HepG2 (cell line): Measurements from ENCODE around the gene PRICKLE3. TPM values are rescaled to one million over a fixed set of nuclear protein-coding genes. Genes with fewer than 3 reads are reported as not detected.

Source experiments
- CBX2 ChIP-seq, 2 experiments: fragments of 200-600 bp in 1 of 2; sonication (generic); formaldehyde crosslinking in 1 of 2; IDR thresholded peaks; 2 replicates each; pipeline versions ENCODE4 v1.7.0 to v1.8.1; 2018 to 2022; ENCODE audit warnings: low read depth in 2 of 2, low read length in 1 of 2, mild to moderate bottlenecking in 1 of 2, missing genetic modification reagents in 1 of 2
- CC2D1A ChIP-seq: sonication (generic); formaldehyde crosslinking; IDR thresholded peaks from 2 replicates; pipeline ENCODE4 v1.8.1; 2023; ENCODE audit warnings: mild to moderate bottlenecking, missing genetic modification reagents
- CEBPZ ChIP-seq: IDR thresholded peaks from 2 replicates; pipeline ENCODE4 v1.6.1; 2012; ENCODE audit warnings: low read length, improper control_type of control experiment
- DNMT3B ChIP-seq: conservative IDR thresholded peaks from 2 replicates; pipeline ENCODE4 v1.6.1; 2016; ENCODE audit warnings: missing biosample characterization, control low read depth
- HCFC1 ChIP-seq: fragments of 150-350 bp; IDR thresholded peaks from 2 replicates; pipeline ENCODE4 v1.6.1; 2014; ENCODE audit warnings: low read depth, low read length
- HES4 ChIP-seq: sonication (generic); formaldehyde crosslinking; IDR thresholded peaks from 2 replicates; pipeline ENCODE4 v1.9.0; 2021; ENCODE audit warnings: mild to moderate bottlenecking, missing genetic modification reagents, borderline replicate concordance
- IKZF1 ChIP-seq: fragments of 450-650 bp; IDR thresholded peaks from 2 replicates; pipeline ENCODE4 v1.7.1; 2016
- IKZF4 ChIP-seq: sonication (generic); formaldehyde crosslinking; IDR thresholded peaks from 2 replicates; pipeline ENCODE4 v1.5.1; 2020; ENCODE audit warnings: borderline replicate concordance, mild to moderate bottlenecking, low read depth, missing genetic modification reagents; ENCODE audit errors: not compliant biosample characterization
- KAT2B ChIP-seq: fragments of 150-350 bp; IDR thresholded peaks from 2 replicates; pipeline ENCODE4 v1.6.1; 2014; ENCODE audit warnings: low read depth, low read length, borderline replicate concordance
- KDM6A ChIP-seq: IDR thresholded peaks from 2 replicates; pipeline ENCODE4 v1.6.1; 2016; ENCODE audit warnings: low read depth
- PITX1 ChIP-seq: sonication (generic); formaldehyde crosslinking; IDR thresholded peaks from 2 replicates; pipeline ENCODE4 v1.5.1; 2020; ENCODE audit warnings: mild to moderate bottlenecking, missing genetic modification reagents
- SATB2 ChIP-seq: sonication (generic); formaldehyde crosslinking; IDR thresholded peaks from 2 replicates; pipeline ENCODE4 v1.5.0; 2020; ENCODE audit warnings: missing genetic modification reagents
- SP4 ChIP-seq: sonication (generic); formaldehyde crosslinking; IDR thresholded peaks from 2 replicates; pipeline ENCODE4 v1.8.1; 2023; ENCODE audit warnings: mild to moderate bottlenecking, missing genetic modification reagents
- TEAD2 ChIP-seq: sonication (generic); formaldehyde crosslinking; IDR thresholded peaks from 2 replicates; pipeline ENCODE4 v1.9.0; 2021; ENCODE audit warnings: missing genetic modification reagents
- ZFP90 ChIP-seq: sonication (generic); formaldehyde crosslinking; IDR thresholded peaks from 2 replicates; pipeline ENCODE4 v1.8.0; 2022; ENCODE audit warnings: missing genetic modification reagents, mild to moderate bottlenecking, inconsistent platforms, borderline replicate concordance
- ZFY ChIP-seq: sonication (generic); formaldehyde crosslinking; IDR thresholded peaks from 2 replicates; pipeline ENCODE4 v1.4.0; 2020; ENCODE audit warnings: missing genetic modification reagents
- ZNF432 ChIP-seq: sonication (generic); formaldehyde crosslinking; IDR thresholded peaks from 2 replicates; pipeline ENCODE4 v1.5.0; 2020; ENCODE audit warnings: missing genetic modification reagents, mild to moderate bottlenecking, borderline replicate concordance
- ZNF44 ChIP-seq: sonication (generic); formaldehyde crosslinking; IDR thresholded peaks from 2 replicates; pipeline ENCODE4 v1.5.1; 2020; ENCODE audit warnings: mild to moderate bottlenecking, missing genetic modification reagents
- ZNF589 ChIP-seq: sonication (generic); formaldehyde crosslinking; conservative IDR thresholded peaks from 2 replicates; pipeline ENCODE4 v1.8.0; 2022; ENCODE audit warnings: mild to moderate bottlenecking, moderate library complexity, missing genetic modification reagents
- ZNF749 ChIP-seq: sonication (generic); formaldehyde crosslinking; IDR thresholded peaks from 2 replicates; pipeline ENCODE4 v1.8.0; 2022; ENCODE audit warnings: mild to moderate bottlenecking, missing genetic modification reagents, moderate library complexity, borderline replicate concordance
- ZNF781 ChIP-seq: sonication (generic); formaldehyde crosslinking; IDR thresholded peaks from 2 replicates; pipeline ENCODE4 v1.5.1; 2020; ENCODE audit warnings: borderline replicate concordance, mild to moderate bottlenecking, missing genetic modification reagents; ENCODE audit errors: not compliant biosample characterization
- polyA plus RNA-seq, 8 experiments: library from polyadenylated mRNA; depleted of rRNA in 3 of 8; stranded (reverse) in 7 of 8; unstranded in 1 of 8; fragments of >200 nt; fragmentation: Illumina TruSeq in 4 of 8; extraction: Trizol in 4 of 8; gene quantifications; 2 replicates each; pipeline versions ENCODE4 v1.2.1 to v1.2.3, GENCODE V29; 2011 to 2016; ENCODE audit warnings: low read depth in 4 of 8, missing spikeins in 1 of 8, mixed read lengths in 1 of 8; ENCODE audit not compliant: insufficient read depth in 1 of 8
- total RNA-seq, 5 experiments: library from RNA; depleted of rRNA; stranded (reverse); fragments of >200 nt; fragmentation: Illumina TruSeq; extraction: Trizol; gene quantifications; 2 replicates each; pipeline ENCODE4 v1.2.3, GENCODE V29; 2016; ENCODE audit warnings: low read depth in 1 of 5
- TF ChIP-seq, protein P1 (sequence below): IDR thresholded peaks from 2 replicates; pipeline ENCODE4 v1.6.1; 2016; ENCODE audit warnings: mild to moderate bottlenecking, missing biosample characterization, missing genetic modification reagents
- TF ChIP-seq, protein P2 (sequence below): IDR thresholded peaks from 2 replicates; pipeline ENCODE4 v1.6.1; 2016; ENCODE audit warnings: missing biosample characterization, missing genetic modification reagents, low read depth
- TF ChIP-seq, protein P3 (sequence below): IDR thresholded peaks from 2 replicates; pipeline ENCODE4 v1.6.1; 2016; ENCODE audit warnings: missing genetic modification reagents, missing compliant biosample characterization

Gene PRICKLE3
- total and polyA plus RNA-seq, 2 of the 13 experiments (the other 11 are each of a cell fraction or from before 2014, with no cell fraction given) = 2.6 TPM

- TF ChIP-seq IKZF4 (CRISPR knock-in tag) (peak; percentile 88), PITX1 (no peak), ZFP90 (CRISPR knock-in tag) (peak; percentile 94; the same call in 1 of the 2 replicates), TEAD2 (no peak), HCFC1 (peak; percentile 38; the same call in 1 of the 2 replicates), CBX2 (IDR thresholded peaks at IDR 0.05; ENCODE audit: low read depth, low read length) (no peak), CBX2 (CRISPR knock-in tag; IDR thresholded peaks at IDR 0.05; ENCODE audit: low read depth) (no peak), KDM6A (CRISPR knock-in tag) (no peak), ZNF44 (CRISPR knock-in tag) (no peak), DNMT3B (CRISPR knock-in tag) (no peak), ZNF589 (peak; percentile 57; the same call in 1 of the 2 replicates), ZFY (CRISPR knock-in tag) (peak; percentile 72), CC2D1A (CRISPR knock-in tag) (no peak), IKZF1 (no peak), KAT2B (no peak), HES4 (CRISPR knock-in tag) (peak; percentile 96), ZNF749 (peak; percentile 70; the same call in 1 of the 2 replicates), ZNF781 (CRISPR knock-in tag) (no peak), SP4 (CRISPR knock-in tag) (peak; percentile 90), SATB2 (CRISPR knock-in tag) (0 out of 2 replicates have a peak, but pooled peaks have one; percentile 67), ZNF432 (no peak), CEBPZ (no peak)
- TF ChIP-seq, protein P1, sequence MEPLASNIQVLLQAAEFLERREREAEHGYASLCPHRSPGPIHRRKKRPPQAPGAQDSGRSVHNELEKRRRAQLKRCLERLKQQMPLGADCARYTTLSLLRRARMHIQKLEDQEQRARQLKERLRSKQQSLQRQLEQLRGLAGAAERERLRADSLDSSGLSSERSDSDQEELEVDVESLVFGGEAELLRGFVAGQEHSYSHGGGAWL (CRISPR knock-in tag) = peak; percentile 78; the same call in 1 of the 2 replicates
- TF ChIP-seq, protein P2, sequence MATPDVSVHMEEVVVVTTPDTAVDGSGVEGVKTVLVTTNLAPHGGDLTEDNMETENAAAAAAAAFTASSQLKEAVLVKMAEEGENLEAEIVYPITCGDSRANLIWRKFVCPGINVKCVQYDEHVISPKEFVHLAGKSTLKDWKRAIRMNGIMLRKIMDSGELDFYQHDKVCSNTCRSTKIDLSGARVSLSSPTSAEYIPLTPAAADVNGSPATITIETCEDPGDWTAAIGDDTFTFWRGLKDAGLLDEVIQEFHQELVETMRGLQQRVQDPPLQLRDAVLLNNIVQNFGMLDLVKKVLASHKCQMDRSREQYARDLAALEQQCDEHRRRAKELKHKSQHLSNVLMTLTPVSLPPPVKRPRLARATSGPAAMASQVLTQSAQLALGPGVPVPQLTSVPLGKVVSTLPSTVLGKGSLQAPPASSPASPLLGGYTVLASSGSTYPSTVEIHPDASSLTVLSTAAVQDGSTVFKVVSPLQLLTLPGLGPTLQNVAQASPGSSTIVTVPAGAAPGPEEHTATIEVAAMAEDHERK = no peak
- TF ChIP-seq, protein P3, sequence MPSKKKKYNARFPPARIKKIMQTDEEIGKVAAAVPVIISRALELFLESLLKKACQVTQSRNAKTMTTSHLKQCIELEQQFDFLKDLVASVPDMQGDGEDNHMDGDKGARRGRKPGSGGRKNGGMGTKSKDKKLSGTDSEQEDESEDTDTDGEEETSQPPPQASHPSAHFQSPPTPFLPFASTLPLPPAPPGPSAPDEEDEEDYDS = 0 out of 2 replicates have a peak, but pooled peaks have one; percentile 24
Observed at GRCh38 chrX:49199906-49200771, 14.0 kb upstream of the PRICKLE3 start, which contains the start of gene SYP (continued).
